Measurements from ENCODE around the gene PLAC9.

DNA sequence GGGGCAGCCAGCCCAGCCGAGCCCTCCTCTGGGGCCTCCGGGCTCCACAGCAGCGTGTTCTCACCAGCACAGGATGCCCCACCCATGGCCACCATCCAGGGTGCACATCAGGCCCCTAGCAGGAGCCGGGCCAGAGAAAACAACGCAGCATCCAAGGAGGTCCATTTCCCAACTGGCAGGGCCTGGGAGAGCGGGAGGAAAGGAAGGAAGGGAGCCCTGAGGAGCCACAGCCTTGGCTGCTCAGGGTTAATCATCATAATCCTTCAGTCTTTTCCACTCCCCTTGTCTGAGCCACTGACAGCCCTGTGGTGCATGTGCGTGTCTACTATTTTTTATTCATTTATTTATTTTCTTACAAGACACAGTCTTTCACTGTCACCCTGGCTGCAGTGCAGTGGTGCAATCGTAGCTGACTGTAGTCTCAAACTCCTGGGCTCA lies 3.6 kb downstream of the PLAC9 start:
- TF ChIP-seq GABPA (IDR thresholded peaks at IDR 0.05; ENCODE audit: low read depth), result no peak
- TF ChIP-seq, protein P1, sequence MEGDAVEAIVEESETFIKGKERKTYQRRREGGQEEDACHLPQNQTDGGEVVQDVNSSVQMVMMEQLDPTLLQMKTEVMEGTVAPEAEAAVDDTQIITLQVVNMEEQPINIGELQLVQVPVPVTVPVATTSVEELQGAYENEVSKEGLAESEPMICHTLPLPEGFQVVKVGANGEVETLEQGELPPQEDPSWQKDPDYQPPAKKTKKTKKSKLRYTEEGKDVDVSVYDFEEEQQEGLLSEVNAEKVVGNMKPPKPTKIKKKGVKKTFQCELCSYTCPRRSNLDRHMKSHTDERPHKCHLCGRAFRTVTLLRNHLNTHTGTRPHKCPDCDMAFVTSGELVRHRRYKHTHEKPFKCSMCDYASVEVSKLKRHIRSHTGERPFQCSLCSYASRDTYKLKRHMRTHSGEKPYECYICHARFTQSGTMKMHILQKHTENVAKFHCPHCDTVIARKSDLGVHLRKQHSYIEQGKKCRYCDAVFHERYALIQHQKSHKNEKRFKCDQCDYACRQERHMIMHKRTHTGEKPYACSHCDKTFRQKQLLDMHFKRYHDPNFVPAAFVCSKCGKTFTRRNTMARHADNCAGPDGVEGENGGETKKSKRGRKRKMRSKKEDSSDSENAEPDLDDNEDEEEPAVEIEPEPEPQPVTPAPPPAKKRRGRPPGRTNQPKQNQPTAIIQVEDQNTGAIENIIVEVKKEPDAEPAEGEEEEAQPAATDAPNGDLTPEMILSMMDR (IDR thresholded peaks at IDR 0.05; ENCODE audit: insufficient read depth, low read length), result no peak
- TF ChIP-seq POLR2AphosphoS5 (IDR thresholded peaks at IDR 0.05; ENCODE audit: low read depth), result no peak
- TF ChIP-seq, protein P2, sequence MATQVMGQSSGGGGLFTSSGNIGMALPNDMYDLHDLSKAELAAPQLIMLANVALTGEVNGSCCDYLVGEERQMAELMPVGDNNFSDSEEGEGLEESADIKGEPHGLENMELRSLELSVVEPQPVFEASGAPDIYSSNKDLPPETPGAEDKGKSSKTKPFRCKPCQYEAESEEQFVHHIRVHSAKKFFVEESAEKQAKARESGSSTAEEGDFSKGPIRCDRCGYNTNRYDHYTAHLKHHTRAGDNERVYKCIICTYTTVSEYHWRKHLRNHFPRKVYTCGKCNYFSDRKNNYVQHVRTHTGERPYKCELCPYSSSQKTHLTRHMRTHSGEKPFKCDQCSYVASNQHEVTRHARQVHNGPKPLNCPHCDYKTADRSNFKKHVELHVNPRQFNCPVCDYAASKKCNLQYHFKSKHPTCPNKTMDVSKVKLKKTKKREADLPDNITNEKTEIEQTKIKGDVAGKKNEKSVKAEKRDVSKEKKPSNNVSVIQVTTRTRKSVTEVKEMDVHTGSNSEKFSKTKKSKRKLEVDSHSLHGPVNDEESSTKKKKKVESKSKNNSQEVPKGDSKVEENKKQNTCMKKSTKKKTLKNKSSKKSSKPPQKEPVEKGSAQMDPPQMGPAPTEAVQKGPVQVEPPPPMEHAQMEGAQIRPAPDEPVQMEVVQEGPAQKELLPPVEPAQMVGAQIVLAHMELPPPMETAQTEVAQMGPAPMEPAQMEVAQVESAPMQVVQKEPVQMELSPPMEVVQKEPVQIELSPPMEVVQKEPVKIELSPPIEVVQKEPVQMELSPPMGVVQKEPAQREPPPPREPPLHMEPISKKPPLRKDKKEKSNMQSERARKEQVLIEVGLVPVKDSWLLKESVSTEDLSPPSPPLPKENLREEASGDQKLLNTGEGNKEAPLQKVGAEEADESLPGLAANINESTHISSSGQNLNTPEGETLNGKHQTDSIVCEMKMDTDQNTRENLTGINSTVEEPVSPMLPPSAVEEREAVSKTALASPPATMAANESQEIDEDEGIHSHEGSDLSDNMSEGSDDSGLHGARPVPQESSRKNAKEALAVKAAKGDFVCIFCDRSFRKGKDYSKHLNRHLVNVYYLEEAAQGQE (IDR thresholded peaks at IDR 0.05; ENCODE audit: insufficient replicate concordance, low read depth), result no peak
- no peak for TF ChIP-seq SPI1 (IDR thresholded peaks at IDR 0.05; ENCODE audit: borderline replicate concordance, low read depth)
